ENCODE measurements around the gene PHACTR4.
"Not testable (repeated sequence)": the region's sequence is repeated elsewhere in the genome, so short reads cannot be mapped to it uniquely, and the experiment has no call there.

The PHACTR4 gene

DNA sequence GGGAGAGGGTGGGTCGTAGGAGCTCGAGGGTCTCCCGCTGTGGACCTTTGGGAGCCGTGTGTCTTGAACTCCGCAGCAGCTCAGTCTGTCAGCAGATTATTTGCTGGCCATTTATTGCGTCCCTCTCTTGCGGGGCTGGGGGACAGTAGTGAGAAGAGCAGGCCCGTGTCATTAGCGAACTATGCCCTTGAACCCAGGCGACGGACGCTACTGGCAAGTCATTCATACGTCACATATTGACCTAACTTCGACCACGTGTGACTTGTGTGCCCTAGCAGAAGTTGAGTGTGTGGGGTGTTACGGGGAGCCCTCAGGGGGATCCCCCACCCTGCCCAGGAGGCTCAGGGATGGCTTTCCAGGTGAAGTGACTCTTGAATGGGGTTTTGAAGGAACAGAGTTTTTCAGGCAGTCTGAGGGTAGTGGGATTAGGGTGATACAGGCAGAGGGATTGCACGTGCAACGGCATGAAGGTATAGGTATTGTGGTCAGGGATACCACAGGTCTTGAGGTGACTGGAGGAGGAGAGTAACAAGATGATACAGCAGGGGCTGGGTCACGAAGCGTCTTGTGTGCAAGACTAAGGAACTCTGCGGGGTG is 149.3 kb downstream of the PHACTR4 start:
- TF ChIP-seq, protein P1, sequence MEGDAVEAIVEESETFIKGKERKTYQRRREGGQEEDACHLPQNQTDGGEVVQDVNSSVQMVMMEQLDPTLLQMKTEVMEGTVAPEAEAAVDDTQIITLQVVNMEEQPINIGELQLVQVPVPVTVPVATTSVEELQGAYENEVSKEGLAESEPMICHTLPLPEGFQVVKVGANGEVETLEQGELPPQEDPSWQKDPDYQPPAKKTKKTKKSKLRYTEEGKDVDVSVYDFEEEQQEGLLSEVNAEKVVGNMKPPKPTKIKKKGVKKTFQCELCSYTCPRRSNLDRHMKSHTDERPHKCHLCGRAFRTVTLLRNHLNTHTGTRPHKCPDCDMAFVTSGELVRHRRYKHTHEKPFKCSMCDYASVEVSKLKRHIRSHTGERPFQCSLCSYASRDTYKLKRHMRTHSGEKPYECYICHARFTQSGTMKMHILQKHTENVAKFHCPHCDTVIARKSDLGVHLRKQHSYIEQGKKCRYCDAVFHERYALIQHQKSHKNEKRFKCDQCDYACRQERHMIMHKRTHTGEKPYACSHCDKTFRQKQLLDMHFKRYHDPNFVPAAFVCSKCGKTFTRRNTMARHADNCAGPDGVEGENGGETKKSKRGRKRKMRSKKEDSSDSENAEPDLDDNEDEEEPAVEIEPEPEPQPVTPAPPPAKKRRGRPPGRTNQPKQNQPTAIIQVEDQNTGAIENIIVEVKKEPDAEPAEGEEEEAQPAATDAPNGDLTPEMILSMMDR (IDR thresholded peaks at IDR 0.05; ENCODE audit: extremely low read depth, insufficient read depth, missing control alignments) = no peak
- in situ Hi-C loops (cut with MboI; ENCODE audit: low pct_unique_long_range_greater_than_20kb, low sequenced_read_pairs, unreplicated experiment) = loop anchor here (10.0 kb wide), 1 partner anchor 86 kb away; no protein-coding TSS in a partner anchor
- DNase-seq (ENCODE audit: low spot score) = peak; percentile 62

DNA sequence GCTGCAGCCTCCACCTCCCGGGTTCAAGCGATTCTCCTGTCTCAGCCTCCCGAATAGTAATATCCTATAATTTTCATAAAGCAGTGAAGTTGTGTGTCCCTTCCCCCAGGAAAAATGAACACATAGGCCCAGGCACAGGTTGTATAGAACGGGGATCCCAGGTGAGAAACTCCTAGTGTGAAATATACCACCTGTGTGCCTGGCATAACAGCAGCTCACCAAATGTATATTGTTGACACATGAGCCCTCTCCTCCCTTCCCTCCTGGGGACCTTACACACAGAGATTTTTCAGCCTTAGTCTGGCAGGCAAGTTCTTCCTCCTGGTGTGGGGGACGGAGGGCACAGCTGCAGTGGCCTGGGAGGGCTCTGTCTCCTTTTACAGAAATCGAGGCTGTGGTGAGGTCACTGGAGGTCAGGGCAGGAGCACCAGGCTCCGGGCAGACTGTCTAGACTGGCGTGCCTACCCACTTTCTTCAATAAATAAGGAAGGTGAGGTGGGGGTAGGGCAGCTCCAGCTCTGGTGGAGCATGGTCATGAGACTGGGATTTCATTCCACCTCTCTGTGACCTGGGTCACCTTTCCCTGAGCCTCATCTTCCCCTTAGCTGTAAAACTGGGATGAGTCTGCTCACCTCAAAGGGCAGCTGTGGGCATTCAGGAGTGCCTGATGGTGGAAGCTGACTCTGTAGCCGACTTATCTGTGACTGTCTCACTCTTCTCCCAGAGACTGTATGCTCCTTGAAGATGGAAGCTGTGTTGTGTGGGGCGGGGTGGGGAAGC is 150.6 kb downstream of the PHACTR4 start:
- in situ Hi-C loops (cut with MboI; ENCODE audit: low pct_unique_long_range_greater_than_20kb, low sequenced_read_pairs, unreplicated experiment) = loop anchor here (10.0 kb wide), 1 partner anchor 85 kb away; no protein-coding TSS in a partner anchor
- DNase-seq (ENCODE audit: low spot score) = no peak
- TF ChIP-seq, protein P1 (IDR thresholded peaks at IDR 0.05; ENCODE audit: extremely low read depth, insufficient read depth, missing control alignments) = no peak

DNA sequence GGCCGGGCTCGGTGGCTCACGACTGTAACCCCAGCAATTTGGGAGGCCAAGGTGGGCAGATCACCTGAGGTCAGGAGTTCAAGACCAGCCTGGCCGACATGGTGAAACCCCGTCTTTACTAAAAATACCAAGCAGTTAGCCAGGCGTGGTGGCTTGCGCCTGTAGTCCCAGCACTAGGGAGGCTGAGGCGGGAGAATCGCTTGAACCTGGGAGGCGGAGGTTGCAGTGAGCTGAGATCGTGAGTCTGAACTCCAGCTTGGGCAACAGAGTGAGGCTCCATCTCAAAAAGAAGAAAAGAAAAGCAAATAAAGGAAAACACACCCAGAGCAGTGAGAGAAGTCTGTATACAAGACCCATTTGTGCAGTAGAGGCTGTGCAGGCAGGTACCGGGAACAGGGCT is 151.3 kb downstream of the PHACTR4 start:
- DNase-seq (ENCODE audit: low spot score); in situ Hi-C loops (cut with MboI; ENCODE audit: low pct_unique_long_range_greater_than_20kb, low sequenced_read_pairs, unreplicated experiment): not testable (repeated sequence)

DNA sequence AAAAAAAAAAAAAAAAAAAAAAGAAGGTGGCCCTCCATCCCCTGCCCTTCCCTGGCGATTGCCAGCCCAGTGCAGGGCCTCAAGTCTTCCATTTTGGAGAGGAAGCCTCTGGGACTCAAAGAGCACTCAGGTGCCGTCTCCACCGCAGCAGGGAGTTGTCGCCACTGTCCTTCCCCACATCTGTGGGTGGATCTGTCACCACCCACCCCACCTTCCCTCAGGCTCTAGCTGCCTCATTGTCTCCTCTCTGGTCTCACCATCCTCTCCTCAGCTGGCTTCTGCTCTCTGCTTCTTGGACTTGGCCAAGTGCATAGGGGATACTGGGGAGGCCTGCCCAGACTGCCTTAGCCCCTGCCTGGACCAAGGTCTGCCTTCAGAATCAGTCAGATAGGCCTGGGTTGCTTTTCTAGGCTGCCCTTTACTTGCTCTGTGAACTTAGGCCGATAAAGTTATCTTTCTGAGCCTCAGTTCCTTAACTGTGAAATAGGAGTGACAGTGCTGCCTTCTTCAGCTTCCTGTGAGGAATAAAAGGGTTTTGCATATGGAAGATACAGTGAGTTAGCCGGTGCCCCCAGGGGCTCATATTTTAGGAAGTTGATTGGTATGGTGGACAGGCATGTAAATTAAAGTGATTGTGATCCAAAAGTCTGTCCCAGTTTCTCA is 152.1 kb downstream of the PHACTR4 start:
- in situ Hi-C loops (cut with MboI; ENCODE audit: low pct_unique_long_range_greater_than_20kb, low sequenced_read_pairs, unreplicated experiment) = no loop called here
- TF ChIP-seq, protein P1 (IDR thresholded peaks at IDR 0.05; ENCODE audit: extremely low read depth, insufficient read depth, missing control alignments) = no peak
- no peak for DNase-seq (ENCODE audit: low spot score)

DNA sequence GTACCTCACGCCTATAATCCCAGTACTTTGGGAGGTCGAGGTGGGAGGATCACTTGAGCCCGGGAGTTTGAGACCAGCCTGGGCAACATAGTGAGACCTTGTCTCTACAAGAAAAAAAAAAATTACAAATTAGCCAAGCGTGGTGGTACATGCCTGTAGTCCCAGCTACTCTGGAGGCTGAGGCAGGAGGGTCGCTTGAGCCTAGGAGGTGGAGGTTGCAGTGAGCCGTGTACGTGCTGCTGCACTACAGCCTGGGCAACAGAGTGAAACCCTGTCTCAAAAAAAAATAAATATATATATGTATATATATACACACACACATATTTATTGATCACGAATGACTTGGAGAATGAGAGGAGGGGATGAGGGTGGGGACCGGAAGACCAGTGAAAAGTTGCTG is 153.0 kb downstream of the PHACTR4 start:
- DNase-seq (ENCODE audit: low spot score); in situ Hi-C loops (cut with MboI; ENCODE audit: low pct_unique_long_range_greater_than_20kb, low sequenced_read_pairs, unreplicated experiment): not testable (repeated sequence)

DNA sequence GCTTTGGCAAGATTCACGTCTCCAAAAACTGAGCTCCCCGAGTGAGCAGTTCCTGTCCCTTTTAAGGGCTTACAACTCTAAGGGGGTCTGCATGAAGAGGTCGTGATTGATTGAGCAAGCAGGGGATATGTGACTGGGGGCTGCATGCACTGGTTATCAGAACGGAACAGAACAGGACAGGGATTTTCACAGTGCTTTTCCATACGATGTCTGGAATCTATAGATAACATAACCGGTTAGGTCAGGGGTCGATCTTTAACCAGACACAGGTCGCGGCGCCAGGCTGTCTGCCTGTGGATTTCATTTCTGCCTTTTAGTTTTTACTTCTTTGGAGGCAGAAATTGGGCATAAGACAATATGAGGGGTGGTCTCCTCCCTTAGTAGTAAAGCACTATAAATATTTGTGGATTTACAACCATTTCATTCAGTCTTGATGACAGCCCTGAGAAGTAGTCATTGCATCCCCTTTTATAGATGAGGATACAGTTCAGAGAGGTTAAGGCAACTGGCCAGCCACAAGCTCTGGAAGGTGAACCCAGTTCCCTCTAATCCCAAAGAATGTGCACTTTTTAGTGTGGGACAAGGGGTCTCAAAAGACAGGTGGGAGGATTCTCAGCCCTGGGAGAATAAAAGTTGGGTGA is 155.6 kb downstream of the PHACTR4 start:
- in situ Hi-C loops (cut with MboI; ENCODE audit: low pct_unique_long_range_greater_than_20kb, low sequenced_read_pairs, unreplicated experiment); DNase-seq (ENCODE audit: low spot score): not testable (repeated sequence)

DNA sequence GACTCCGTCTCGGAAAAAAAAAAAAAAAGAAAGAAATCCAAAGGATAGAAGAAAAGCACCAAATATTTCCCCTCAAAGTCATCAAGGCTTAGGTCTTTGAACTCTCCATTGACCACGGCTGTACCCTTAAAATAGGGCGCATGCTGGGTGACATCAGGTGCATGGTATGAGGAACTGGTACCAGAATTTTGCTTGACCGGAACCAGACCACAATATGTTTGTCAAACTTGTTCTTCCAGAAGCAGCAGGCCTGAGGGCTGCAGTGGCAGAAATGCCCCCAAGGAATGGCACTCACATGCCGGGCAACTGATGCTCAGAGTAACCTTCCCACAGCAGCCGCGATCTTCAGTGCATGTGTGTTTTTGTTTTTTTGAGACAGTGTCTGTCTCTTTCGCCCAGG is 157.3 kb downstream of the PHACTR4 start:
- TF ChIP-seq, protein P1 (IDR thresholded peaks at IDR 0.05; ENCODE audit: extremely low read depth, insufficient read depth, missing control alignments) = no peak
- in situ Hi-C loops (cut with MboI; ENCODE audit: low pct_unique_long_range_greater_than_20kb, low sequenced_read_pairs, unreplicated experiment) = no loop called here
- DNase-seq (ENCODE audit: low spot score) = no peak

DNA sequence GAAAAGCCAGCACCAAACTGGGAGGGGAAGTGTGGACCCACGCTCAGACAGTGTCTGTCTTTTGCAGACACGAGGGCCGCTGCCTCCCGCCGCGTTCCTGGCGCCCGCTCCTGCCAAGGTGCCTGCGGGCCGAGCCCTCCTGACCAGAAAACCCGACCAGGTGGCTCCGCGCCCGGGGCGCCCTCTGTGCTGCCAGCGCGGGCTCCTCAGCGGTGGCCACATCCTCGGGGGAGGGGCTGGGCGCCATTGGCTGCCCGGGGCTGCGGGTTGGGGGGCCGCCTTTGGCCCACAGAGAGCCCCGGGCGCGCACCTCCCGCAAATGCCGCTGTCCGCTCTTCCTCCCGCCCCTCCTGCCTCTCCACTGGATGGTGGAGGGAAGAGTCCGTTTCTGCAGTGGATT is 160.9 kb downstream of the PHACTR4 start:
- in situ Hi-C loops (cut with MboI; ENCODE audit: low pct_unique_long_range_greater_than_20kb, low sequenced_read_pairs, unreplicated experiment) = no loop called here
- no peak for DNase-seq (ENCODE audit: low spot score)
- TF ChIP-seq, protein P1 (IDR thresholded peaks at IDR 0.05; ENCODE audit: extremely low read depth, insufficient read depth, missing control alignments) = no peak
